ENCODE measurements around the gene TMEM60.

- no peak for TF ChIP-seq CTCF (IDR thresholded peaks at IDR 0.05)
- TF ChIP-seq POLR2A (IDR thresholded peaks at IDR 0.05): no peak
Measured at GRCh38 chr7:77778535-77778934, 19.7 kb downstream of the TMEM60 start.

Data from lower leg skin (tissue), 3 donors.